Peyer's patch (tissue), 4 donors: ENCODE measurements around the gene RNASE11. TPM values are rescaled to one million over a fixed set of nuclear protein-coding genes. Genes with fewer than 3 reads are reported as not detected.

Source experiments
- DNase-seq, 3 donors: peaks; one replicate each; pipeline ENCODE4 v3.0.0-alpha.2; 2017 to 2019
- H3K27ac ChIP-seq, 4 donors: fragments of 200-600 bp; sonication (generic); one replicate each; pipeline ENCODE4 v1.5.1; 2016 to 2019
- H3K27me3 ChIP-seq, 2 donors: fragments of 200-600 bp; sonication (generic); one replicate each; pipeline ENCODE4 v1.5.1; 2019
- H3K36me3 ChIP-seq, 3 donors: fragments of 200-600 bp; sonication (generic); one replicate each; pipeline ENCODE4 v1.5.1; 2016 to 2019
- H3K4me1 ChIP-seq, 4 donors: fragments of 200-600 bp; sonication (generic); one replicate each; pipeline ENCODE4 v1.5.1; 2016 to 2019
- H3K4me3 ChIP-seq, 4 donors: fragments of 200-600 bp; sonication (generic); 1 replicate in 3 of 4; 2 replicates in 1 of 4; pipeline ENCODE4 v1.5.1; 2016 to 2019; ENCODE audit warnings: mild to moderate bottlenecking in 1 of 4
- H3K9me3 ChIP-seq, 4 donors: fragments of 200-600 bp; sonication (generic); one replicate each; pipeline ENCODE4 v1.5.1; 2016 to 2019; ENCODE audit warnings: mild to moderate bottlenecking in 1 of 4
- POLR2A ChIP-seq, 2 donors: fragments of 450-650 bp; IDR thresholded peaks; one replicate each; pipeline ENCODE4 v1.5.1; 2017; ENCODE audit warnings: antibody characterized with exemption in 2 of 2, mild to moderate bottlenecking in 2 of 2, moderate library complexity in 2 of 2
- total RNA-seq, 4 donors: library from RNA; depleted of rRNA; stranded (reverse); fragments of >200 nt; gene quantifications; one replicate each; pipeline ENCODE4 v1.1.0, GENCODE V29; 2016
- TF ChIP-seq, protein P1 (sequence below), 6 experiments: fragments of 450-650 bp in 4 of 6; fragments of 200-600 bp in 2 of 6; sonication (generic) in 1 of 6; IDR thresholded peaks; one replicate each; pipeline ENCODE4 v1.5.1; 2017 to 2019; ENCODE audit warnings: antibody characterized with exemption in 6 of 6, mild to moderate bottlenecking in 3 of 6, moderate library complexity in 1 of 6

The RNASE11 gene
- total RNA-seq, 4 donors from 2014 or later = not detected

DNA sequence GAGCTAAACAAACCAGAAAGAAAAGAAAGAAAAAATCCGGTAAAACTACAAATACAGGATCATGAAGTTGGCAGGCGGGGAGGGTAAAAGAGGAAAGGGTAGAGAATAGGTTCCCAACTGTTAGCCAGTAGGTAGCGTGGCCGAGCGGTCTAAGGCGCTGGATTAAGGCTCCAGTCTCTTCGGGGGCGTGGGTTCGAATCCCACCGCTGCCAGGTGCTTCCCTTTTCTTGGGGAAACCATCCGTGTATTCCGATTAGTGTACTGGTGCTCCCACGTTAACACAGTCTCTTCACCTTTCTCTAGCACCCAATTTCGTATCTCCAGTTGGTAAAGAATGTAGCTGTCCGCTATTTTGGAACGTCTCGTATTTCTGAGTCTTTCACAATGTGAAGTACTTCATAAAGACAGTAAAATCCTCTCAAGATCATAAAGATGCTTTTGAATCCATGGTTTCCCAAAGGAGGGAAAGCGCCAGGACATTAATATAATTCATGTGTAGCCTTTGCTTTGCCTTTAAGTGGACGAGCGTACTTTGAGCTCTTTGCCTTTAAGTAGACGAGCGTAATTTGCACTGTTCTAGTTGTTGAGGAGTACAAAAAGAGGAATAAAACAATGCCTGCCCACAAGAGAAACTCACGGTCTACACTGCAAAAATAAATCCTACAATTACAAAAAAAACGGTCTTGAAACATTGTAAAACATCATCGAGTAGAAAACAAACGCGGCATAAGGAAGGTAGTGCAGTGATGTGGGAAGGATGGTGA, 22.4 kb upstream of the RNASE11 start:
- Histone ChIP-seq H3K4me3 (peak overlapping the region; percentile 74 to 86 (median 79)), H3K36me3 (no peaks in the 10 kb centered on the region), H3K27me3 (no peaks in the 10 kb centered on the region), H3K4me1 (peaks cover 0 to 17% (median 2%) of the 10 kb centered on the region in 4 donors), H3K27ac (peak overlapping the region; percentile 45 to 84 (median 63)), H3K9me3 (no peaks in the 10 kb centered on the region)
- TF ChIP-seq POLR2A (IDR thresholded peaks at IDR 0.05) = no peak
- TF ChIP-seq, protein P1, sequence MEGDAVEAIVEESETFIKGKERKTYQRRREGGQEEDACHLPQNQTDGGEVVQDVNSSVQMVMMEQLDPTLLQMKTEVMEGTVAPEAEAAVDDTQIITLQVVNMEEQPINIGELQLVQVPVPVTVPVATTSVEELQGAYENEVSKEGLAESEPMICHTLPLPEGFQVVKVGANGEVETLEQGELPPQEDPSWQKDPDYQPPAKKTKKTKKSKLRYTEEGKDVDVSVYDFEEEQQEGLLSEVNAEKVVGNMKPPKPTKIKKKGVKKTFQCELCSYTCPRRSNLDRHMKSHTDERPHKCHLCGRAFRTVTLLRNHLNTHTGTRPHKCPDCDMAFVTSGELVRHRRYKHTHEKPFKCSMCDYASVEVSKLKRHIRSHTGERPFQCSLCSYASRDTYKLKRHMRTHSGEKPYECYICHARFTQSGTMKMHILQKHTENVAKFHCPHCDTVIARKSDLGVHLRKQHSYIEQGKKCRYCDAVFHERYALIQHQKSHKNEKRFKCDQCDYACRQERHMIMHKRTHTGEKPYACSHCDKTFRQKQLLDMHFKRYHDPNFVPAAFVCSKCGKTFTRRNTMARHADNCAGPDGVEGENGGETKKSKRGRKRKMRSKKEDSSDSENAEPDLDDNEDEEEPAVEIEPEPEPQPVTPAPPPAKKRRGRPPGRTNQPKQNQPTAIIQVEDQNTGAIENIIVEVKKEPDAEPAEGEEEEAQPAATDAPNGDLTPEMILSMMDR (IDR thresholded peaks at IDR 0.05) = no peak
- DNase-seq = peak; percentile 67 to 90 (median 72)

- peaks cover 0 to 11% (median 2%) of the 10 kb centered on the region in 4 donors for H3K4me1 ChIP-seq
- DNase-seq = peak; percentile 66 to 87 (median 71)
- peak overlapping the region; percentile 45 to 84 (median 63) for H3K27ac ChIP-seq
- H3K4me3 ChIP-seq = peak overlapping the region; percentile 74 to 86 (median 79)
- no peaks in the 10 kb centered on the region for H3K36me3 ChIP-seq
- TF ChIP-seq, protein P1 (IDR thresholded peaks at IDR 0.05) = peak; percentile 88 to 100 (median 99)
- TF ChIP-seq POLR2A (IDR thresholded peaks at IDR 0.05) = no peak
- no peaks in the 10 kb centered on the region for H3K9me3 ChIP-seq
- no peaks in the 10 kb centered on the region for H3K27me3 ChIP-seq
Observed at GRCh38 chr14:20609215-20610001, 21.6 kb upstream of the RNASE11 start.

DNA sequence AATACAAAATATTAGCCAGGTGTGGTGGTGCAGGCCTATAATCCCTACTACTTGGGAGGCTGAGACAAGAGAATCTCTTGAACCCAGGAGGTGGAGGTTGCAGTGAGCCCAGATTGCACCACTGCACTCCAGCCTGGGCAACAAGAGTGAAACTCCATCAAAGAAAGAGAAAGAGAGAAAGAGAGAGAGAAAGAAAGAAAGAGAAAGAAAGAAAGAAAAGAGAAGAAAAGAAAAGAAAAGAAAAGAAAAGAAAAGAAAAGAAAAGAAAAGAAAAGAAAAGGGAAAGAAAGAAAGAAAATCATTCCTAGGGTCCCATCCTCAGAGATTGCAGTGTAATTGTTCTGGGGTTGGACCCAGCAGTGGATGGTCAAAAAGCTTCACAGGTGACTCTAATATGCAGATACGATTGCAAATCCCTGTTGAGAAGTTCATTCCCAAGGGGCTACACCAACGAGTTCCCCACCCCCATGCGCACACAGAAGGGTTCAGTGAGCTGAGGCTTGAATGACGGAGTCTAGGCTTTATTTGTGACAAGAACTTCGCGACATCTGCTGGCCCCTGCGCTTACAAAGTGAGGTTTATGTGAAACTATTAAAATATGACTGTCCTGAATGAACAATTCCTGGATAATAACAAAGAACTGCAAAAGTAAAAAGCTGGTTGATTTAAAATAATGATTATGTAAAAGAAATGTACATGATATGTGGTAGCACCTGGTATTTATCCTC, 20.7 kb upstream of the RNASE11 start:
- TF ChIP-seq, protein P1 (IDR thresholded peaks at IDR 0.05) = no peak
- TF ChIP-seq POLR2A (IDR thresholded peaks at IDR 0.05) = no peak
- Histone ChIP-seq H3K36me3 (no peaks in the 10 kb centered on the region), H3K4me3 (no peak overlapping the region), H3K27ac (no peak overlapping the region), H3K27me3 (no peaks in the 10 kb centered on the region), H3K4me1 (peaks cover 0 to 11% (median 0%) of the 10 kb centered on the region in 4 donors), H3K9me3 (no peaks in the 10 kb centered on the region)
- no peak for DNase-seq

DNA sequence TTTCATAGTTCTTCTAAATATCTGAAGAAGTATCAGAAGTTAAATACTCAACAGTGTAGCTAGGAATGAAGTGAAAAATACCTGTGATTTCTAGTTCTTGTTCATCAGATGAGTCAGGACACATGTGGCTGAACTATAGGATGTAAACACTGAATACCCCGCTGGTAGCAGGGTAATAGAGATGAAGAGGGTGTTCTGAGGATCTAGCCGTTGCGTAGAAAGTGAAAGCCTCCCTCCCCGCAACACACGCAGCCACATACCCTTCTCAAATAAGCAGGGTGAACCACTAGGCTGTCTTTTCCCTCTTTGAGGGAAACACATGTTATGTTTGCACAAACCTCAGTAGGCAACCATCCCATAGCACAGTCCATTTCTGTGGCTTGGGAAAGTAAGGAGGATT, 19.8 kb upstream of the RNASE11 start:
- no peak overlapping the region for H3K27ac ChIP-seq
- no peaks in the 10 kb centered on the region for H3K36me3 ChIP-seq
- H3K4me1 ChIP-seq = peaks cover 0 to 7% (median 0%) of the 10 kb centered on the region in 4 donors
- no peak overlapping the region for H3K4me3 ChIP-seq
- H3K27me3 ChIP-seq = no peaks in the 10 kb centered on the region
- no peak for DNase-seq
- TF ChIP-seq, protein P1 (IDR thresholded peaks at IDR 0.05) = no peak
- no peak for TF ChIP-seq POLR2A (IDR thresholded peaks at IDR 0.05)
- no peaks in the 10 kb centered on the region for H3K9me3 ChIP-seq

GRCh38 chr14:20606902-20607242, 19.1 kb upstream of the RNASE11 start:
- TF ChIP-seq POLR2A (IDR thresholded peaks at IDR 0.05) = no peak
- TF ChIP-seq, protein P1 (IDR thresholded peaks at IDR 0.05) = no peak
- no peaks in the 10 kb centered on the region for H3K9me3 ChIP-seq
- no peak for DNase-seq
- no peaks in the 10 kb centered on the region for H3K36me3 ChIP-seq
- H3K4me3 ChIP-seq = no peak overlapping the region
- H3K27me3 ChIP-seq = no peaks in the 10 kb centered on the region
- peak overlapping the region in 1 of 4 donors; percentile 26 for H3K27ac ChIP-seq
- H3K4me1 ChIP-seq = peaks cover 0 to 7% (median 0%) of the 10 kb centered on the region in 4 donors
